Endothelial cell (in vitro differentiated cells): ENCODE measurements around the gene HIGD2B. TPM values are rescaled to one million over a fixed set of nuclear protein-coding genes. Genes with fewer than 3 reads are reported as not detected.

ENCODE experiments used
- total RNA-seq: library from RNA; stranded (reverse); fragmentation: NEBNext Ultra II Directional; extraction: Animal tissue kit (Norgen Biotek cat#: 25700); gene quantifications from one replicate; pipeline ENCODE4 v1.2.1, GENCODE V29; 2021; ENCODE audit not compliant: unreplicated experiment

Gene HIGD2B
- total RNA-seq, 1 donor from 2014 or later: not detected

Other genes starting within 250 kb of the HIGD2B start
- 184 TPM for gene ARIH1, start 211.9 kb downstream of the HIGD2B start, total RNA-seq
- not detected for gene GOLGA6B, start 31.5 kb downstream of the HIGD2B start, total RNA-seq
- 17.0 TPM for gene BBS4, start within 50 bp of the HIGD2B start, total RNA-seq
- gene ADPGK, start 97.6 kb upstream of the HIGD2B start, total RNA-seq: 42.0 TPM